Activated CD4-positive, alpha-beta T cell treated with anti-CD3 and anti-CD28 coated beads for 36 hours (primary cell): ENCODE measurements around the gene SETD2. TPM values are rescaled to one million over a fixed set of nuclear protein-coding genes. Genes with fewer than 3 reads are reported as not detected.

ENCODE experiments used
- ATAC-seq: fragments of 200-7000 bp; cut with Tn5 transposase; one replicate; pipeline ENCODE4 v1.10.0; 2021; ENCODE audit warnings: mild to moderate bottlenecking, moderate library complexity
- CTCF ChIA-PET: fragments of 350-600 bp; sonication (Branson Sonifier 250); formaldehyde crosslinking; loops from one replicate; lab custom pipeline; 2021; ENCODE audit warnings: antibody characterized with exemption; lab: Charles Lee
- POLR2A ChIA-PET: fragments of 350-600 bp; sonication (Branson Sonifier 250); formaldehyde crosslinking; loops from one replicate; lab custom pipeline; 2021; ENCODE audit warnings: antibody characterized with exemption, inconsistent platforms; lab: Charles Lee
- DNase-seq: peaks from one replicate; pipeline ENCODE4 v3.0.0-alpha.2; 2020
- H3K27ac Mint-ChIP-seq: one replicate; pipeline ENCODE4 v1.8.0; 2021; ENCODE audit warnings: mixed read lengths
- H3K27me3 Mint-ChIP-seq: one replicate; pipeline ENCODE4 v1.8.0; 2021; ENCODE audit warnings: mixed read lengths
- H3K36me3 Mint-ChIP-seq: one replicate; pipeline ENCODE4 v1.8.0; 2021; ENCODE audit warnings: low read depth, mixed read lengths
- H3K4me1 Mint-ChIP-seq: one replicate; pipeline ENCODE4 v1.8.0; 2021; ENCODE audit warnings: mixed read lengths
- H3K4me3 Mint-ChIP-seq: one replicate; pipeline ENCODE4 v1.8.0; 2021; ENCODE audit warnings: mild to moderate bottlenecking, moderate library complexity, mixed read lengths
- H3K9me3 Mint-ChIP-seq: one replicate; pipeline ENCODE4 v1.8.0; 2021; ENCODE audit warnings: low read depth, mixed read lengths
- intact Hi-C, 2 experiments: fragments of 100-400 bp; cut with DNase I in 1 of 2; cut with micrococcal nuclease in 1 of 2; formaldehyde crosslinking; loops; one replicate each; pipeline versions ENCODE4 v1.14.2 to v1.15.1; 2022 to 2024; cut with DNase I, micrococcal nuclease
- total RNA-seq, 2 experiments: library from RNA; stranded (reverse); gene quantifications; one replicate each; pipeline ENCODE4 v1.2.3, GENCODE V29; 2021

The SETD2 gene
- total RNA-seq, 2 experiments from 2014 or later, result 31.8 to 35.8 TPM

DNA sequence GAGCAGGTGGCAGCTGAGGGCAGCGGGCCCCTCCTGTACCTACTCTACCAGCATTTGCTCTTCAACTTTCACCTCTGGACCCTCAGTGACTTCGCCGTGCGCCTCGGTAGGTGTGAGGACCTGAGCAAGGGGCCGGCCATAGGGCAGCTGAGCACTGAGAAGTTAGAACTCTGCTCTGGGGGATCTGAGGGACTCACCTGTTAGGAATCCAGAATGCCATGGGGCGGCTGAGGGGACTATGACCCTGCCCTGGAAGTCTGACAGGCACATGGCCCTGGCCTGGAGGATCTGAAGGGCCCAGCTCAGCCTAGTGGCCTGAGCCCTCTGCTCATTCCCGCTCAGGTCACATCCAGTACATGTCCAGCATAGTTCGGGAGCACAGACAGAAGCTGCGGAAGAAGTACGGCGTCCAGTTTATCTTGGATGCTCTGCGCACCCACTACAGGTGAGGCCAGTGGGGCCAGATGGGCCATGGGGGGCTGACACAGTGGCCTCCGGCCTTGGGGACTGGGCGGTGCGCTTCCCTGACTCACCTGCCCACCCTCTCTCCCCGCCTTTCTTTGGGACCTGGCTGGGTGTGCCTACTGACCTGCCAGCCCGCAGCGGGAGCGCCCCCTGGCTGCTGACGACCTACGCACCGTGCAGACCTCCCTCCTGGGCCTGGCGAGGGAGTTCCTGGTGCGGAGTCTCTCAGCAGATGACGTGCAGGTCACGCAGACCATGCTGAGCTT lies 165.6 kb downstream of the SETD2 start:
- H3K27me3 Mint-ChIP-seq, result no peaks in the 10 kb centered on the region
- DNase-seq (peak; percentile 88), ATAC-seq (peak; percentile 84)
- H3K4me1 Mint-ChIP-seq, result peaks cover 9% of the 10 kb centered on the region
- POLR2A ChIA-PET, result interaction anchor here (0.9 kb wide), 1 partner anchor 75 kb away, joined by 3 read pairs; no protein-coding TSS in a partner anchor
- H3K27ac Mint-ChIP-seq, result no peak overlapping the region
- CTCF ChIA-PET, result interaction anchor here (0.5 to 1.7 kb wide), 12 partner anchors 13 to 892 kb away, joined by 3 to 7 read pairs (median 3); no protein-coding TSS in a partner anchor
- no peak overlapping the region for H3K4me3 Mint-ChIP-seq
- no peaks in the 10 kb centered on the region for H3K9me3 Mint-ChIP-seq
- peaks cover 17% of the 10 kb centered on the region for H3K36me3 Mint-ChIP-seq
- intact Hi-C loops, result loop anchor here (1.0 to 2.0 kb wide), 3 partner anchors 73 to 132 kb away; no protein-coding TSS in a partner anchor

DNA sequence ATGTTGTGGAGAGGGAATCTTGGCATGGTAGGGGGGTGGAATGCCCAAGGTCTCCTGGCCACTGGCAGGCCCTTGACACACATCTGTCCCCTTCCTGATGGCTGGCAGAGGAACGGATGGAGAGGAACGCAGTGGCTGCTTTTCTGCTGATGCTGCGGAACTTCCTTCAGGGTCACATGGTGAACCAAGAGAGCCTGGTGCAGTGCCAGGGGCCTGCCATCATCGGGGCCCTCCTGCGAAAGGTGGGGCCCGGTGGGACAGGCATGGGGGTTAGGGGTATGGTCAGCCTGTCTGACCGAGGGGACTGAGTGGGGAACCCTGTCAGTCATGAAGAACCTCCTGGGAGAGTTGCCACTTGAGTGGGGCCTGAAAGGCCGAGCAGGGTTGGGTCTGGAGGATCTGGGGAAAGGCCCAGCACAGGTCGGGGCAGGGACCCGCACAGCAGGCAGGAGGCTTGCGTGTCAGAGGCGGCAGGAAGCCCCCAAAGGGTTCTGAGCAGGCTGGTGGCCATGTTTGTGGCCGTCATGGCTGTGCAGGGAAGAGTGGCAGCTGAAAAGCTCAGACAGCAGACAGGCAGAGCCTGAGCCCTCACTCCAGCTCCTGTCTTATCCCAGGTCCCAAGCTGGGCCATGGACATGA lies 166.3 kb downstream of the SETD2 start:
- no peaks in the 10 kb centered on the region for H3K27me3 Mint-ChIP-seq
- ChIA-PET POLR2A (interaction anchor here (0.9 kb wide), 1 partner anchor 74 kb away, joined by 3 read pairs; no protein-coding TSS in a partner anchor), CTCF (interaction anchor here (0.5 to 1.7 kb wide), 10 partner anchors 38 to 893 kb away, joined by 3 to 7 read pairs (median 4); no protein-coding TSS in a partner anchor)
- H3K27ac Mint-ChIP-seq, result no peak overlapping the region
- H3K4me3 Mint-ChIP-seq, result no peak overlapping the region
- peaks cover 9% of the 10 kb centered on the region for H3K4me1 Mint-ChIP-seq
- DNase-seq (no peak), ATAC-seq (no peak)
- peaks cover 17% of the 10 kb centered on the region for H3K36me3 Mint-ChIP-seq
- H3K9me3 Mint-ChIP-seq, result no peaks in the 10 kb centered on the region
- intact Hi-C loops, result loop anchor here (1.0 to 2.0 kb wide), 3 partner anchors 73 to 131 kb away; no protein-coding TSS in a partner anchor

DNA sequence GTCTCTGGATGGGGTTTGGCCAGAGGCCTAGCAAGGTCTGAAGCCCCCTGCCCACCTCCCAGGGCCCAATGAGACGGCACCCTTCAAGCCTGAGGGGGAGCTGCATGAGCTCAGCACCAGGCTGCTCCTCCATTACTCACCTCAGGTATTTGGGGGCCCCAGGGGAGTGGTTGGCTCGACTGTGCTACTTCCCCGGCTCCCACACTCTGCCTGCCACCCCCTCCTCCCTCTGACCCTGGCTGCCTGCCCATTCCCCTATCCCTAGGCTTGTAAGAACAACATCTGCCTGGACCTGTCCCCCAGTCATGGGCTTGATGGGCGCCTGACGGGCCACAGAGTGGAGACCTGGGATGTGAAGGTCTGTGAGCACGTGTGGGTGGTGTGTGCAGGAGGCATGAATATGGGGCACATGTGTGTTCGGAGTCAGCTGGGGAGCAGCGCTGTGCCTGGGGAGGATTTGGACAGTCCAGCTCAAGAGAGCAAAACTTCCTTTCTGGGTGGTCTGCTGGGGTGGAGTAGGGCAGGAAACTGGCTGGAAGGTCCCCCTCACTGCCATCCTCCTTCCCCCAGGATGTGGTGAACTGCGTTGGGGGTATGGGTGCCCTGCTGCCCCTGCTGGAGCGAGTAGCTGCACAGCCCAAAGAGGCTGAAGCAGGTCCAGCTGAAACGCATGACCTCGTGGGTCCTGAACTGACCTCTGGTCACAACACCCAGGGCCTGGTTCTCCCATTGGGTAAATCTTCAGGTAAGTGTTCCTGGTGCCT lies 167.0 kb downstream of the SETD2 start:
- POLR2A ChIA-PET, result no interaction called here
- CTCF ChIA-PET, result interaction anchor here (1.3 to 1.6 kb wide), 2 partner anchors 38 to 49 kb away, joined by 5 read pairs; no protein-coding TSS in a partner anchor
- peak overlapping the region; percentile 47 for H3K27ac Mint-ChIP-seq
- ATAC-seq (no peak), DNase-seq (no peak)
- intact Hi-C loops, result no loop called here
- no peaks in the 10 kb centered on the region for H3K9me3 Mint-ChIP-seq
- peaks cover 14% of the 10 kb centered on the region for H3K36me3 Mint-ChIP-seq
- H3K27me3 Mint-ChIP-seq, result no peaks in the 10 kb centered on the region
- H3K4me1 Mint-ChIP-seq, result peaks cover 9% of the 10 kb centered on the region
- H3K4me3 Mint-ChIP-seq, result no peak overlapping the region

DNA sequence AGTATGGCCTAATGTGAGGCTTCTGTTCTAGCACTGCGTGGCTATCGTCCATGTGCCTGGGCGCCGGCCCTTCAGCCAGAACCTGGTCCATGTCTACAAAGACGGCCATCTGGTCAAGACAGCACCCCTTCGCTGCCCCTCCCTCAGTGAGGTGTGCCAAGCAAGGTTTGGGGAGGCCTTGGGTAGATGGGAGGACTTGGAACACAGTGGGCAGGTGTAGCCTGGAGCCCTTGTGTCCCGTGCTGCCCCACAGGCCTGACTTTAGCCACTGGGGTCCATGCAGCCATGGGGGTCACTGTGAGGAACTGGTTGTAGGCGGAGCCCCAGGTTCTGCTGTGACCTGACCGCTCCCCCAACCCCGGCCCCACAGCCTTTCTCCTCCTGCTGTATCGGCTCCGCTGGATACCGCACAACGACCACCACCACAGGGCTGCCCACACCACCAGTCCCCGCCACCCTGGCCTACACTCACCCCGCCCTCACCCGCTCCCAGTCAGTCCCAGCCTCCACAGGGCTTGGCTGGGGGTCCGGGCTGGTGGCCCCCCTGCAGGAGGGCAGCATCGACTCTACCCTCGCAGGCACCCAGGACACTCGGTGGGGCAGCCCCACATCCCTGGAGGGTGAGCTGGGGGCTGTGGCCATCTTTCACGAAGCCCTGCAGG lies 167.9 kb downstream of the SETD2 start:
- Mint-ChIP-seq H3K4me1 (peaks cover 9% of the 10 kb centered on the region), H3K9me3 (no peaks in the 10 kb centered on the region), H3K27me3 (no peaks in the 10 kb centered on the region), H3K36me3 (peaks cover 14% of the 10 kb centered on the region), H3K4me3 (no peak overlapping the region), H3K27ac (no peak overlapping the region)
- DNase-seq (no peak), ATAC-seq (no peak)
- CTCF ChIA-PET, result interaction anchor here (0.6 kb wide), 1 partner anchor 13 kb away, joined by 3 read pairs; no protein-coding TSS in a partner anchor
- intact Hi-C loops, result no loop called here
- POLR2A ChIA-PET, result no interaction called here

DNA sequence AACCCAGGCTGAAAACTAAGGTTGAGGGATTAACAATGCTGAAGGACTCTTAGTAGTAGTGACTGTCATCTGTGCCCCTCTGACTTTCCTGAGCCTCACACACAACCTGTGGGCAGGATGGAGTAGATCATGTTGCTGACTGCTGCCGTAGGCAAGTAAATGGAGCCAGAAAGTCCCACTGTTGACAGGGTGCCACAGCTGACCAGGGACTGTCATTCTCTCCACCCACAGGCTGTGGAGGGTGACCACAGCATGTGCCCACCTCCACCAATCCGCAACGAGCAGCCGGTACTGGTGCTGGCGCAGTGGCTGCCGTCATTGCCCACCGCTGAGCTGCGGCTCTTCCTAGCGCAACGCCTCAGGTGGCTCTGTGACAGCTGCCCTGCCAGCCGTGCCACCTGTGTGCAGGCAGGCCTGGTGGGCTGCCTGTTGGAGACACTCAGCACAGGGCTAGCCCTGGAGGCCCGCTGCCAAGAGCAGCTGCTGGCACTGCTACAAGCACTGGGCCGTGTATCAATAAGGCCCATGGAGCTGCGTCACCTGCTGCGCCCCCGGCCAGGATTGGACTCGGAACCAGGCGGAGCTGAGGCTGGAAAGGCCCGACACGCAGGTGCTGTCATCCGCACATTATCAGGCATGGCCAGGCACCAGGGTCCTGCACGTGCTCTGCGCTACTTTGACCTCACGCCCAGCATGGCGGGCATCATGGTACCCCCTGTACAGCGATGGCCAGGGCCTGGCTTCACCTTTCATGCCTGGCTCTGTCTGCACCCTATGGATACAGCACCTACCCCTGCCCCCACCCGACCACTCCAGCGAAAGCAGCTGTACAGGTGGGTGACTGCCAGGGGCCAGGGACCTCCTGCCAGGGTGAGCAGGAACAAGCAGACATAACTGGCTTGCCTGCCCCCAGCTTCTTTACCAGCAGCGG lies 168.8 kb downstream of the SETD2 start:
- no peak for ATAC-seq
- ChIA-PET CTCF (interaction anchor here (0.6 kb wide), 1 partner anchor 12 kb away, joined by 3 read pairs; no protein-coding TSS in a partner anchor), POLR2A (no interaction called here)
- no peak overlapping the region for H3K27ac Mint-ChIP-seq
- H3K9me3 Mint-ChIP-seq, result no peaks in the 10 kb centered on the region
- intact Hi-C loops, result no loop called here
- H3K4me3 Mint-ChIP-seq, result no peak overlapping the region
- DNase-seq, result no peak
- H3K4me1 Mint-ChIP-seq, result peaks cover 6% of the 10 kb centered on the region
- H3K27me3 Mint-ChIP-seq, result no peaks in the 10 kb centered on the region
- peaks cover 10% of the 10 kb centered on the region for H3K36me3 Mint-ChIP-seq

DNA sequence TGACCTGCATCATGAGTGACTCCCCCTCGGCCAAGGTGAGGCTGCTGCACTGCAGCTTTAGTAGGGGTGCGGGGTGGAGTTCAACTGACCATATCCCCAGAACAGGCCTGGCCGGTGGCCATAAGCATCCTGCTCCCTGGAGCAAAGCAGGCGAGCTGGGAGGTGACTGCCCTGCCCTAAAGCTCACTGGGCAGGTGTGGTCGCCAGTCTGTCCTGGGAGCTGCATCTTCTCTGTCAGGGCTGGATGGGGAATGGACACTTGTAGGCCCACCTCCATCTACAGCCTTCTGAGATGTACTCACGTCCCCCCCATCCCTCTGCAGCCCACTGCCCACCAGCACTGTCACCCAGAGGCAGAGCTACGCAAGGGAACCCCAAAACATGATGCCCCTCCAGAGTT lies 169.9 kb downstream of the SETD2 start:
- Mint-ChIP-seq H3K4me3 (no peak overlapping the region), H3K27me3 (no peaks in the 10 kb centered on the region), H3K36me3 (peaks cover 15% of the 10 kb centered on the region), H3K9me3 (no peaks in the 10 kb centered on the region), H3K27ac (no peak overlapping the region), H3K4me1 (peaks cover 15% of the 10 kb centered on the region)
- DNase-seq (no peak), ATAC-seq (no peak)
- CTCF ChIA-PET, result interaction anchor here (0.6 kb wide), 1 partner anchor 185 kb away, joined by 3 read pairs; no protein-coding TSS in a partner anchor
- intact Hi-C loops, result no loop called here
- POLR2A ChIA-PET, result no interaction called here

DNA sequence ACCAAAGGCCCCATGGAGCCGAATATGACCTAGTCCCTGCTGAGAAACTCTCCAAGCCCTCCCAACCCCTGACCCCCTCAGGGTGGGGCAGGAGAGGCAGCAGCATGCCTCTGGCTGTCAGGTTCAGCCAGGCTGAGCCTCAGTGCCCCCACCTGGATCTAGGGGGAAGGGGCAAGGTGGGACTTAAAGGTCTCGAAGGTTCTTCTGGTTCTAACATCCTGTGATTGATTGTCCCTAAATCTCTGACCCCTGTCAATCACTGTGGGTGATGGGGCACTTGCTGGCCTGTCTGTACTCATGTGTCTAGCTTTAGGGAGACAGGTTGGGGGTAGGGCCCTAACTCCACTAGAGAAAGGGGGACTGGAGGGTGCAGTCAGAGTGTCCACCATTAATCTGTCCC lies 170.6 kb downstream of the SETD2 start:
- no peak overlapping the region for H3K4me3 Mint-ChIP-seq
- intact Hi-C loops, result no loop called here
- no peaks in the 10 kb centered on the region for H3K27me3 Mint-ChIP-seq
- POLR2A ChIA-PET, result no interaction called here
- peaks cover 20% of the 10 kb centered on the region for H3K4me1 Mint-ChIP-seq
- no peak overlapping the region for H3K27ac Mint-ChIP-seq
- H3K9me3 Mint-ChIP-seq, result no peaks in the 10 kb centered on the region
- H3K36me3 Mint-ChIP-seq, result peaks cover 16% of the 10 kb centered on the region
- DNase-seq (no peak), ATAC-seq (no peak)
- CTCF ChIA-PET, result no interaction called here

DNA sequence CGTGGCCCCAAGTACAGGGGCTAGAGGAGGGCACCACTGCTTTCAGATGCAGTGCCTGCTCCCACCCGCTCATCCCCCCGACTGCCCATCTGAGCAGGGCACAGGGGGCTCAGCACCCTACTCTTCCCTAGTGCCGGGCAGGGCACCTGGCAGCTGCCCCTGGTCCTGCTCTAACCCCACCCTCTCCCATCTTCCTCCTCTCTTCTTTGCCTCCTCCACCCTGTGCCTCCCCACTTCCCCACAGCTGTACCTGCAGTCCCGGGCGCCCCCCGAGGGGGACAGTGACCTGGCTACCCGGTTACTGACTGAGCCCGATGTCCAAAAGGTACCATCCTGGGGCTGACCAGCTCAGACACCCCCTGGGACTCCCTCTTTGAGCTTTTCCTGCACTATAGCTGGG lies 171.7 kb downstream of the SETD2 start:
- H3K27ac Mint-ChIP-seq, result no peak overlapping the region
- H3K4me3 Mint-ChIP-seq, result no peak overlapping the region
- no peaks in the 10 kb centered on the region for H3K9me3 Mint-ChIP-seq
- ChIA-PET CTCF (interaction anchor here (1.0 kb wide), 1 partner anchor 17 kb away, joined by 3 read pairs; no protein-coding TSS in a partner anchor), POLR2A (interaction anchor here (1.4 kb wide), 1 partner anchor 10 kb away, joined by 5 read pairs; no protein-coding TSS in a partner anchor)
- H3K36me3 Mint-ChIP-seq, result peaks cover 14% of the 10 kb centered on the region
- ATAC-seq (no peak), DNase-seq (no peak)
- no peaks in the 10 kb centered on the region for H3K27me3 Mint-ChIP-seq
- H3K4me1 Mint-ChIP-seq, result peaks cover 30% of the 10 kb centered on the region
- intact Hi-C loops, result no loop called here

DNA sequence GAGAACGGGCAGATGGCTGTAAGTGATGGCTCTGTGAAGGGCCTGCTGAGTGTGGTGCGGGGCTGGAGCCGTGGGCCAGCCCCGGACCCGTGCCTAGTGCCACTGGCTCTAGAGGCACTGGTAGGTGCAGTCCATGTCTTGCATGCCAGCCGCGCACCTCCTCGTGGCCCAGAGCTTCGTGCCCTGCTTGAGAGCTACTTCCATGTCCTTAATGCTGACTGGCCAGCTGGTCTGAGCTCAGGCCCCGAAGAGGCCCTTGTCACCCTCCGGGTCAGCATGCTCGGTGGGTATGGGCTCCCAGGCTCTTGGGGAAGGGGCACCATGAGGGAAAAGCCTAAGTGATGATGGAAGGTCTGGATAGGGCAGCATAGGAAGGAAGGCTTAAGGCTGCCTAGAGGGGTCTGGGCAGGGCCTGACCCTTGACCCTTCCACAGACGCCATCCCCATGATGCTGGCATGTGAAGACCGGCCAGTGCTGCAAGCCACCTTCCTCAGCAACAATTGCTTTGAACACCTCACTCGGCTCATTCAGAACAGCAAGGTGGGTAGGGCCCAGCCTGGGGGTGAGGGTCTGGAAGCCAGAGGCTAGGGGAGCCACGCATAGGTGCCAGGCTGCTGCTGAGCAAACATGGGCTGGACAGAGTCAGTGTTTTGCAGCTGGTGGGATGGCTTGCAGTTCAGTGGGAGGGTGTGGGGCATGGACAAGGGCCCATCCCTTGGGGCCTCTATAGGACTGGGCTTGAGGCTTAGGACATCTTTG lies 172.3 kb downstream of the SETD2 start:
- H3K4me1 Mint-ChIP-seq, result peaks cover 33% of the 10 kb centered on the region
- no peaks in the 10 kb centered on the region for H3K9me3 Mint-ChIP-seq
- intact Hi-C loops, result no loop called here
- DNase-seq (no peak), ATAC-seq (no peak)
- CTCF ChIA-PET, result interaction anchor here (0.7 to 1.0 kb wide), 2 partner anchors 18 to 29 kb away, joined by 3 to 4 read pairs; no protein-coding TSS in a partner anchor
- no peaks in the 10 kb centered on the region for H3K27me3 Mint-ChIP-seq
- POLR2A ChIA-PET, result interaction anchor here (1.4 kb wide), 1 partner anchor 9 kb away, joined by 5 read pairs; no protein-coding TSS in a partner anchor
- no peak overlapping the region for H3K4me3 Mint-ChIP-seq
- peaks cover 14% of the 10 kb centered on the region for H3K36me3 Mint-ChIP-seq
- H3K27ac Mint-ChIP-seq, result no peak overlapping the region
